ENCODE measurements around the gene FAM111B.
A peak's percentile ranks its signal among the peaks of the same experiment; 100 is the strongest.

Gene FAM111B

DNA sequence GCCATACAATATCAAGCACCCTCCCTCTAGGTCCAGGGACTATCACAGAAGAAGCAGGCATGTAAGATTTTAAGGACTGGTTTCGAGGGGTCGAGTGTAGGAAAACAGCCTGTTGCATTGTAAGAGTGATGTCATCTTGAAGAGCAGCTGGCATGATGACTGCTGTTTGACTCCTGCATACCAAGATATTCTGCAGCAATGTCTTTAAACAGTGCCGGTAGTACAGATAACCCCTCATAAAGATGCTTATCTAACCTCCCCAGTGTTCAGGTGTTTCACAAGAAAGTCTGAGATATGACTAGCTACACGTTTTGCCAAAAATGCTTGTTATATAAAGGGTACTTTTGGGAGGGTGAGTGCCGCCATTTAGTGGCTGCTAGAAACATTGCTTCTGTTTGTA lies 47.6 kb downstream of the FAM111B start:
- no peak overlapping the region for H3K4me3 ChIP-seq (ENCODE audit: low read depth, low read length)
- TF ChIP-seq, protein P1, sequence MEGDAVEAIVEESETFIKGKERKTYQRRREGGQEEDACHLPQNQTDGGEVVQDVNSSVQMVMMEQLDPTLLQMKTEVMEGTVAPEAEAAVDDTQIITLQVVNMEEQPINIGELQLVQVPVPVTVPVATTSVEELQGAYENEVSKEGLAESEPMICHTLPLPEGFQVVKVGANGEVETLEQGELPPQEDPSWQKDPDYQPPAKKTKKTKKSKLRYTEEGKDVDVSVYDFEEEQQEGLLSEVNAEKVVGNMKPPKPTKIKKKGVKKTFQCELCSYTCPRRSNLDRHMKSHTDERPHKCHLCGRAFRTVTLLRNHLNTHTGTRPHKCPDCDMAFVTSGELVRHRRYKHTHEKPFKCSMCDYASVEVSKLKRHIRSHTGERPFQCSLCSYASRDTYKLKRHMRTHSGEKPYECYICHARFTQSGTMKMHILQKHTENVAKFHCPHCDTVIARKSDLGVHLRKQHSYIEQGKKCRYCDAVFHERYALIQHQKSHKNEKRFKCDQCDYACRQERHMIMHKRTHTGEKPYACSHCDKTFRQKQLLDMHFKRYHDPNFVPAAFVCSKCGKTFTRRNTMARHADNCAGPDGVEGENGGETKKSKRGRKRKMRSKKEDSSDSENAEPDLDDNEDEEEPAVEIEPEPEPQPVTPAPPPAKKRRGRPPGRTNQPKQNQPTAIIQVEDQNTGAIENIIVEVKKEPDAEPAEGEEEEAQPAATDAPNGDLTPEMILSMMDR (conservative IDR thresholded peaks at IDR 0.05; ENCODE audit: low read depth, low read length) = no peak
- no peak for DNase-seq (ENCODE audit: low read depth)

DNA sequence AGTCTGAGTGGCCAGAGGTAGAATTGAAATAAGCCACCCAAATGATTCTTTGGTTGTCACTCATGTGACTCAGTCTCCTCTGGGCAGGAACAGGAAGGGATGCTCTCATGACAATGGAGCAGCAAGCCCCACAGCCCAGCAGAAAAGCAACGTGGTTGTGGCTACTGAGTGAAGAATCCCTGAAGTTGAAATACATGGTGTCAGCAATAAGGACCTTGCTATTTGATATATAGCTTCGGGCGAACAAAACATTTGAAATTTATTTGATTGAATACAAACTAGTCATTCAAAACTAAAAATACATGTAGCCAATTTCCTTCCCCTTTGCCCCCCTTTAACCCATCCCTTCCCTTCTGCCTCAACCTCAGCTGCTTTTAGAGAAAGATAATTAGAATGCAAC lies 50.4 kb downstream of the FAM111B start:
- TF ChIP-seq, protein P1 (conservative IDR thresholded peaks at IDR 0.05; ENCODE audit: low read depth, low read length) = no peak
- DNase-seq (ENCODE audit: low read depth) = no peak
- H3K4me3 ChIP-seq (ENCODE audit: low read depth, low read length) = no peak overlapping the region

DNA sequence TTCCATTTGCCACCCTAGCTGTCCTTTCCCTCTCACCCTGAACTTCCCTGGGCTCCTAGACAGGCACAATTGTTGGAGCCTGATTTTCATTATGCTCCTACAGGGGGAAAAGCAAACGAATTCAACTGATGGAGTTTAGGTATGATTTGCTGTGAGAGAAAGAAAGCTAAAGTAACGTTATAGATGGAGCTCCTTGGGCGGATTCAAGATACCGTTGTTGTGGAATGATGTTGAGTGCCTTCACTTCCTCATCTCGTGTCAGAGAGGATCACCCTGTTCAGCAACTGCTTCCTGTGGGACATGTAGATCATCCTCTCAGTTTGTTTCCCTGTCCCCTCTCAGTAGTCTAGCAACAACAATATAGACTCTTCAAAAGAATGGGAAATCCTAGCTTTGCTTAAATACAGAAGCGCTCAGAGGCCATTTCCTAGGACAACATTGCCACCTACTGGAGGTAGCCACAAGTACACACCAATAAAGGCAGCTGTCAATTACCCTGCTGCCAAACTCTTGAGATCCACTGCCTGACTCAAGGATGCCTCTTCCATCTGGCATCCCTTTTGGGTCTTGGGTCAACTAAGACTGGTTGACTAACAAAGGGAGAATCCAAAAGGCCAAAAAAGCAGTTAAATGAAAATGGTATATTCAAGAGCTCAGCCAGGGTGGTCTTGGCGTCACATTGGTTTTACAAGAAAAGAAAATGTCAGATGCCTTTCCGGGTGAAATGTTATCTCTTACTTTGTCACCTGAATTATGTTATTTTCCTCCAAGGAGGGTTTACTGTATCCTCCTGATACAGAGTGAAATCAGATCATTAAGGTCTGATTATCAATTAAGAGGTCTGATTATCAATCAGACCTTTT lies 51.4 kb downstream of the FAM111B start:
- peak overlapping the region; percentile 37 for H3K4me3 ChIP-seq (ENCODE audit: low read depth, low read length)
- peak; percentile 84 for DNase-seq (ENCODE audit: low read depth)
- TF ChIP-seq, protein P1 (conservative IDR thresholded peaks at IDR 0.05; ENCODE audit: low read depth, low read length) = peak; percentile 88

DNA sequence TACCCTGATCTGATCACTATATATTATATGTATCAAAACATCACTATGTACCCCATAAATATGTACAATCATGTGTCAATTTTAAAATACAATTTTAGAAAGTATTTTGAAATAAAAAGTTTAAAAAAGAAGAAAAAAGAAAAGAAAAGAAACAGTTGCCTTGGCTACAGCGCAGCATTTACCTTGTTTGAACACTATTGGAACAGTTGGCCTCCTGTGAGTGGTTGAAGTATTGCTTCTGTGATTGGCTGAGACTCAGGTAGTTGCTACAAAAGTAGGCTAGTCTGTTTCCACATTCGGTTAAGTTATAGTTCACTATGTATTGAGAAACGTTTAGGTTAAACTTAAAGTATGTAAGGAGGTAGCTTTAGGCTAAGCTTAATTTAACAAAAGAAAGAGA lies 57.0 kb downstream of the FAM111B start:
- DNase-seq (ENCODE audit: low read depth) = no peak
- TF ChIP-seq, protein P1 (conservative IDR thresholded peaks at IDR 0.05; ENCODE audit: low read depth, low read length) = no peak
- no peak overlapping the region for H3K4me3 ChIP-seq (ENCODE audit: low read depth, low read length)

DNA sequence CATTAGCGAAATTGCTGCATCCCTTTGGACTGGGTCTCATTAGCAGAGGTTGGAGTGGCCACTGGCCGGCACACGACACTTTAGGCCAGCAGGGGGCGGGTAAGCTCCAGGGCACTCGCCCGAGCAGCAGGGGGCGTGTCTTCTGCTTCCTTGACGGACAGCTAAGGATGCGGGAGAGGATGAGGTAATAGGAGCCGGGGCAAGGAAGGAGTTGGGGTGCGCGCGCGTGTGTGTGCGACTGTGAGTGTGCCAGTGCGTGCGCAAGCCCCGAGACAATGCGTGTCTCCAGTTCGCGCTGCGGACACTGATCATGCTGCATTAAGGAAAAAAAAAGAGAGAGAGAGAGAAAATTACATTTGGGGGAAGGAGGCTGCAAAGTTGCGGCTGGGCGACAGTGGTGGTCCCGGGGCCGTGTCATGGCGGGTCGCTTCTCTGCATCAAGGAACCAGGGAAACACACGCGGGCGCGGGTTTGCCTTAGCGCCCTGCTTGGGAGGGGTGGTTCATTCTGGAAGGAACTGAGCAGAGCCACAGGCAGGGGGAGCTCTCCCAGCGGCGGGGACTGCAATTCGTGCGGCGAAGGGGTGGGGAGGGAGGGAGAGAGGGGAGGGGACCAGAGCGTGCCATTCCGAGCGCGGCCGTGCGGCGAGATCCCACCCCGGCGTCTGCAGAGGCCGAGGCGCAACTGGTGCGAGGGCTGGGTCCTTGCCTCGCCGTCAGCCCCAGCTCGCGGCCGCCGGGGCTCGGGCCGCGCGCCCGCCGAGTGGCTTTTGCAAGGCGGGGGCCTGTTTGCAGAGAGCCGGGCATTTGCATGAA lies 64.7 kb downstream of the FAM111B start, which contains the start of gene DTX4:
Gene DTX4, plus strand, starts transcription at position 625 of the 815 bp plus-strand sequence. CDS start 464 bp downstream, outside the sequence.
- TF ChIP-seq, protein P1 (conservative IDR thresholded peaks at IDR 0.05; ENCODE audit: low read depth, low read length) = peak; percentile 90
- H3K4me3 ChIP-seq (ENCODE audit: low read depth, low read length) = peak within 1 kb of the TSS; percentile 61
- DNase-seq (ENCODE audit: low read depth) = peak; percentile 92

DNA sequence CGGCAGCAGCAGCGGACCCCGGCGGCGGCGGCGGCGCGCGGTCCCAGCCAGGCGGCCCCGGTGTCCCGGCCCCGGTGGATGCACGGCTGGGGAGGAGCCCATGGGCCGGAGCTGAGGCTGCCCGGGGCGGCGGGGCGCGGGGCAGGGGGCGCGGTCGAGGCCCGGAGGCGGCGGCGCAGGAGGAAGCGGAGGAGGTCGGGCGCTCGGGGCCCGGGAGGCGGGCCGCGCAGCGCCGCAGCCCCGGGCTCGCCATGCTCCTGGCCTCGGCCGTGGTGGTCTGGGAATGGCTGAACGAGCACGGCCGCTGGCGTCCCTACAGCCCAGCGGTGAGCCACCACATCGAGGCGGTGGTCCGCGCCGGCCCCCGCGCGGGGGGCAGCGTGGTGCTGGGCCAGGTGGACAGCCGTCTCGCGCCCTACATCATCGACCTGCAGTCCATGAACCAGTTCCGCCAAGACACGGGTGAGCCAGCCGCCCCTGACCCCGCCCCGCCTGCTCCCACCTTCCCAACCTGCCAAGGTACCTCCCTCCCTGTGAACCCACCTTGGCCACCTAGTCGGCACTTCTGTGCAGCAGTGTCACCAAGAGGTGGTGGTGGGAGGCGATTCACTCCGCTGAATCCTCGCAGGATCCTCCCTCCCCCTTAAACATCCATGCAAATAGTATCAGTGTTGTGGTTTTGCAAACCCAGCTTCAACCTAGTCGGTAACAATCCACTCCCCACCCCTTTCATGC lies 65.5 kb downstream of the FAM111B start:
- TF ChIP-seq, protein P1 (conservative IDR thresholded peaks at IDR 0.05; ENCODE audit: low read depth, low read length) = no peak
- no peak for DNase-seq (ENCODE audit: low read depth)
- H3K4me3 ChIP-seq (ENCODE audit: low read depth, low read length) = peak overlapping the region; percentile 61
